Neutrophil (primary cell): ENCODE results near the gene FZD10.

ENCODE experiments used
- H3K27ac ChIP-seq: fragments of 200-600 bp; sonication (generic); 2 replicates; pipeline ENCODE4 v1.5.1; 2016; ENCODE audit warnings: mild to moderate bottlenecking, moderate library complexity
- H3K27me3 ChIP-seq: fragments of 200-600 bp; sonication (generic); 2 replicates; pipeline ENCODE4 v1.6.0; 2016; ENCODE audit warnings: mild to moderate bottlenecking
- H3K36me3 ChIP-seq: fragments of 200-600 bp; sonication (generic); 2 replicates; pipeline ENCODE4 v1.5.1; 2017
- H3K4me1 ChIP-seq, 2 experiments: fragments of 200-600 bp in 1 of 2; sonication (generic) in 1 of 2; 1 replicate in 1 of 2; 2 replicates in 1 of 2; pipeline versions ENCODE4 v1.5.1 to v1.6.1; 2013 to 2016; ENCODE audit warnings: low read depth in 1 of 2, low read length in 1 of 2, mild to moderate bottlenecking in 1 of 2, moderate library complexity in 1 of 2; ENCODE audit not compliant: control insufficient read depth in 1 of 2, insufficient read depth in 1 of 2
- H3K4me3 ChIP-seq, 2 experiments: fragments of 200-600 bp in 1 of 2; sonication (generic) in 1 of 2; 1 replicate in 1 of 2; 2 replicates in 1 of 2; pipeline ENCODE4 v1.5.1; 2013 to 2016; ENCODE audit warnings: low read depth in 1 of 2, low read length in 1 of 2, mild to moderate bottlenecking in 1 of 2, moderate library complexity in 1 of 2
- H3K9me3 ChIP-seq: fragments of 200-600 bp; sonication (generic); 2 replicates; pipeline ENCODE4 v1.5.1; 2016
- CTCF ChIP-seq: fragments of 200-600 bp; sonication (generic); IDR thresholded peaks from 2 replicates; pipeline ENCODE4 v1.5.1; 2016; ENCODE audit warnings: antibody characterized with exemption

Gene FZD10

GRCh38 chr12:130151846-130152245, 10.4 kb upstream of the FZD10 start:
- Histone ChIP-seq H3K4me3 (no peak overlapping the region), H3K27me3 (peaks cover 12% of the 10 kb centered on the region), H3K27ac (no peak overlapping the region), H3K9me3 (no peaks in the 10 kb centered on the region), H3K36me3 (no peaks in the 10 kb centered on the region), H3K4me1 (no peaks in the 10 kb centered on the region)
- no peak for TF ChIP-seq CTCF

- Histone ChIP-seq H3K27me3 (peaks cover 17% of the 10 kb centered on the region), H3K4me1 (no peaks in the 10 kb centered on the region), H3K27ac (no peak overlapping the region), H3K4me3 (no peak overlapping the region), H3K9me3 (no peaks in the 10 kb centered on the region), H3K36me3 (no peaks in the 10 kb centered on the region)
- TF ChIP-seq CTCF, result no peak
Measured at GRCh38 chr12:130152386-130152785, 9.9 kb upstream of the FZD10 start.

- peaks cover 32% of the 10 kb centered on the region for H3K27me3 ChIP-seq
- no peak overlapping the region for H3K4me3 ChIP-seq
- H3K9me3 ChIP-seq, result no peaks in the 10 kb centered on the region
- no peak overlapping the region for H3K27ac ChIP-seq
- H3K36me3 ChIP-seq, result no peaks in the 10 kb centered on the region
- no peak for TF ChIP-seq CTCF
- no peaks in the 10 kb centered on the region for H3K4me1 ChIP-seq
Measured at GRCh38 chr12:130153803-130154202, 8.5 kb upstream of the FZD10 start.

- no peak overlapping the region for H3K27ac ChIP-seq
- H3K4me1 ChIP-seq, result no peaks in the 10 kb centered on the region
- no peaks in the 10 kb centered on the region for H3K9me3 ChIP-seq
- peaks cover 38% of the 10 kb centered on the region for H3K27me3 ChIP-seq
- H3K36me3 ChIP-seq, result no peaks in the 10 kb centered on the region
- H3K4me3 ChIP-seq, result no peak overlapping the region
- no peak for TF ChIP-seq CTCF
Measured at GRCh38 chr12:130154276-130155070, 7.8 kb upstream of the FZD10 start.

- no peaks in the 10 kb centered on the region for H3K36me3 ChIP-seq
- H3K4me3 ChIP-seq, result no peak overlapping the region
- peaks cover 49% of the 10 kb centered on the region for H3K27me3 ChIP-seq
- H3K4me1 ChIP-seq, result no peaks in the 10 kb centered on the region
- TF ChIP-seq CTCF, result no peak
- H3K9me3 ChIP-seq, result no peaks in the 10 kb centered on the region
- no peak overlapping the region for H3K27ac ChIP-seq
Measured at GRCh38 chr12:130155416-130156073, 6.7 kb upstream of the FZD10 start.
